Esophagus muscularis mucosa (tissue), 4 donors: ENCODE measurements around the gene CDC45.

ENCODE experiments used
- EP300 ChIP-seq: sonication (generic); formaldehyde crosslinking; IDR thresholded peaks from one replicate; pipeline ENCODE4 v1.6.1; 2017; ENCODE audit warnings: antibody characterized with exemption
- POLR2A ChIP-seq: fragments of 450-650 bp; IDR thresholded peaks from one replicate; pipeline ENCODE4 v1.6.1; 2017; ENCODE audit warnings: antibody characterized with exemption, moderate library complexity, mild to moderate bottlenecking, low read depth
- POLR2AphosphoS5 ChIP-seq, 2 donors: sonication (generic); formaldehyde crosslinking; IDR thresholded peaks; one replicate each; pipeline ENCODE4 v1.6.1; 2017; ENCODE audit warnings: antibody characterized with exemption in 2 of 2
- TF ChIP-seq, protein P1 (sequence below), 3 experiments: fragments of 200-600 bp in 2 of 3; fragments of 450-650 bp in 1 of 3; sonication (generic) in 2 of 3; IDR thresholded peaks; one replicate each; pipeline ENCODE4 v1.5.1; 2017 to 2019; ENCODE audit warnings: antibody characterized with exemption in 3 of 3, mild to moderate bottlenecking in 2 of 3, moderate library complexity in 1 of 3

DNA sequence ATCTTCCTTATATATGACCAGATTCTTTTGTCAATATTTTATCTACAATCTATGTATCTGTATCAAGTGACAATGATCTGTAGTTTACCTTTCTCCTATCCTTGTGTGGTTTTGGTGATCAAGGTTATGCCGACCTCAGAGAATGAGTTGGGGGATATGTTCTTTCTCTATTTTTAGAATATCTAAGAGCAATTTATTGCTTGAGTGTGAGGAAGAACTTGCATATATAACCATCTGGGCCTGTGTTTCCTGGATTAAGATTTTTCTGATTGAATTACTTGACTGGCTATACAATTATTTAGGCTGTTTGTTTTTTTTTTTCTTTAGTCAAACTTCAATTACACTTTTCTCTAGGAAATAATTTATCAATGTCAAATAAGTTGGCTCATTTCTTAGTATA is 18.2 kb upstream of the CDC45 start:
- TF ChIP-seq, protein P1, sequence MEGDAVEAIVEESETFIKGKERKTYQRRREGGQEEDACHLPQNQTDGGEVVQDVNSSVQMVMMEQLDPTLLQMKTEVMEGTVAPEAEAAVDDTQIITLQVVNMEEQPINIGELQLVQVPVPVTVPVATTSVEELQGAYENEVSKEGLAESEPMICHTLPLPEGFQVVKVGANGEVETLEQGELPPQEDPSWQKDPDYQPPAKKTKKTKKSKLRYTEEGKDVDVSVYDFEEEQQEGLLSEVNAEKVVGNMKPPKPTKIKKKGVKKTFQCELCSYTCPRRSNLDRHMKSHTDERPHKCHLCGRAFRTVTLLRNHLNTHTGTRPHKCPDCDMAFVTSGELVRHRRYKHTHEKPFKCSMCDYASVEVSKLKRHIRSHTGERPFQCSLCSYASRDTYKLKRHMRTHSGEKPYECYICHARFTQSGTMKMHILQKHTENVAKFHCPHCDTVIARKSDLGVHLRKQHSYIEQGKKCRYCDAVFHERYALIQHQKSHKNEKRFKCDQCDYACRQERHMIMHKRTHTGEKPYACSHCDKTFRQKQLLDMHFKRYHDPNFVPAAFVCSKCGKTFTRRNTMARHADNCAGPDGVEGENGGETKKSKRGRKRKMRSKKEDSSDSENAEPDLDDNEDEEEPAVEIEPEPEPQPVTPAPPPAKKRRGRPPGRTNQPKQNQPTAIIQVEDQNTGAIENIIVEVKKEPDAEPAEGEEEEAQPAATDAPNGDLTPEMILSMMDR (IDR thresholded peaks at IDR 0.05) = no peak
- TF ChIP-seq POLR2A (no peak), EP300 (no peak), POLR2AphosphoS5 (IDR thresholded peaks at IDR 0.05) (no peak)
